Sigmoid colon (tissue), 4 donors: ENCODE measurements around the gene PAK5.

Experiments used
- EP300 ChIP-seq, 4 donors: sonication (generic); formaldehyde crosslinking; IDR thresholded peaks; one replicate each; pipeline ENCODE4 v1.6.1; 2017; ENCODE audit warnings: antibody characterized with exemption in 4 of 4
- POLR2A ChIP-seq, 2 donors: fragments of 450-650 bp; IDR thresholded peaks; one replicate each; pipeline ENCODE4 v1.6.1; 2016; ENCODE audit warnings: antibody characterized with exemption in 2 of 2, mild to moderate bottlenecking in 2 of 2, moderate library complexity in 2 of 2
- TF ChIP-seq, protein P1 (sequence below), 4 experiments: fragments of 450-650 bp in 3 of 4; fragments of 200-600 bp in 1 of 4; IDR thresholded peaks; one replicate each; pipeline ENCODE4 v1.5.1; 2016 to 2019; ENCODE audit warnings: antibody characterized with exemption in 4 of 4, mild to moderate bottlenecking in 3 of 4, moderate library complexity in 2 of 4

DNA sequence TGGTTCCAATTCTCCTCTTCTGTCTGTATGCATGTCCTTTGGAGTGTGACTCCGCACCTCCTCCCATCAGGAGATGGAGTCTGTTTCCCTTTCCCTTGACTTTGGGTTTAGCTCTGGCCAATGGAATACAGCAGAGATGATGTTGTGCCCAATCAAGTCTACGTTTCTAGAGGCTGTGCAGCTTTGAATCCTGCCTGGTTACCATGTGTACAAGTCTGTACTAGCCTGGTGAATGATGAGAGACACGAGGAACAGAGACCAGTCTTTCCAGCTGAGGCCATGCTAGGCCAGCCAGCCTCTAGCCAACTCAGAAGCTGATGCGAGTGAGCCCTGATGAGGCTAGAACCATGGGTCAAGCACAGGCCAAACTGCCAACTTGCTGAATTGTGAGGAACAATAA, 241.3 kb downstream of the PAK5 start:
- TF ChIP-seq, protein P1, sequence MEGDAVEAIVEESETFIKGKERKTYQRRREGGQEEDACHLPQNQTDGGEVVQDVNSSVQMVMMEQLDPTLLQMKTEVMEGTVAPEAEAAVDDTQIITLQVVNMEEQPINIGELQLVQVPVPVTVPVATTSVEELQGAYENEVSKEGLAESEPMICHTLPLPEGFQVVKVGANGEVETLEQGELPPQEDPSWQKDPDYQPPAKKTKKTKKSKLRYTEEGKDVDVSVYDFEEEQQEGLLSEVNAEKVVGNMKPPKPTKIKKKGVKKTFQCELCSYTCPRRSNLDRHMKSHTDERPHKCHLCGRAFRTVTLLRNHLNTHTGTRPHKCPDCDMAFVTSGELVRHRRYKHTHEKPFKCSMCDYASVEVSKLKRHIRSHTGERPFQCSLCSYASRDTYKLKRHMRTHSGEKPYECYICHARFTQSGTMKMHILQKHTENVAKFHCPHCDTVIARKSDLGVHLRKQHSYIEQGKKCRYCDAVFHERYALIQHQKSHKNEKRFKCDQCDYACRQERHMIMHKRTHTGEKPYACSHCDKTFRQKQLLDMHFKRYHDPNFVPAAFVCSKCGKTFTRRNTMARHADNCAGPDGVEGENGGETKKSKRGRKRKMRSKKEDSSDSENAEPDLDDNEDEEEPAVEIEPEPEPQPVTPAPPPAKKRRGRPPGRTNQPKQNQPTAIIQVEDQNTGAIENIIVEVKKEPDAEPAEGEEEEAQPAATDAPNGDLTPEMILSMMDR (IDR thresholded peaks at IDR 0.05): no peak
- TF ChIP-seq POLR2A (IDR thresholded peaks at IDR 0.05): no peak
- TF ChIP-seq EP300 (IDR thresholded peaks at IDR 0.05): no peak
